Measurements from ENCODE around the gene SEC14L1.
"Not testable (repeated sequence)": the region's sequence is repeated elsewhere in the genome, so short reads cannot be mapped to it uniquely, and the experiment has no call there.

The SEC14L1 gene

GRCh38 chr17:77254951-77255825 lies 114.4 kb downstream of the SEC14L1 start:
- Histone ChIP-seq H3K4me1 (ENCODE audit: insufficient read depth, low read length) (0 out of 2 replicates have a peak, but pooled peaks cover 6% of the 10 kb centered on the region), H3K9ac (ENCODE audit: low read depth, low read length) (no peak overlapping the region; the same call in 1 of the 2 replicates), H3K9me3 (ENCODE audit: insufficient read depth, low read depth, low read length) (no peaks in the 10 kb centered on the region), H3K27me3 (ENCODE audit: insufficient read depth, low read length) (no peaks in the 10 kb centered on the region; the same call in 1 of the 2 replicates), H3K36me3 (ENCODE audit: insufficient read depth, low read depth, low read length) (no peaks in the 10 kb centered on the region), H3K4me3 (ENCODE audit: low read length) (no peak overlapping the region), H3K27ac (ENCODE audit: low read length) (no peak overlapping the region)

DNA sequence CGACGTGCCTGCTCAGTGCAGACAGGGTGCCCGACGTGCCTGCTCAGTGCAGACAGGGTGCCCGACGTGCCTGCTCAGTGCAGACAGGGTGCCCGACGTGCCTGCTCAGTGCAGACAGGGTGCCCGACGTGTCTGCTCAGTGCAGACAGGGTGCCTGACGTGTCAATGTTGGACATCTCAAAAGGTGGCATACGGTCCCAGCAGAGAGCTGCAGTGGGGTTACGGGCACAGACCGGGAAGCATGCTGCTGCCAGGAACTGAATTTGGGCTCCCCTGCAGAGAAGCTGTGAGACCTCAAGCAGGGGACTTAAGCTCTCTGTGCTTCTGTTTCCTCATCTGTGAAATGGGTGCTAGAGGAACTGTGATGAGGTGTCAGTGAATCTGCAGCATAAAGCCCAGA lies 115.2 kb downstream of the SEC14L1 start:
- H3K27me3 ChIP-seq (ENCODE audit: insufficient read depth, low read length); H3K9me3 ChIP-seq (ENCODE audit: insufficient read depth, low read depth, low read length); H3K4me3 ChIP-seq (ENCODE audit: low read length); H3K27ac ChIP-seq (ENCODE audit: low read length); H3K9ac ChIP-seq (ENCODE audit: low read depth, low read length); H3K4me1 ChIP-seq (ENCODE audit: insufficient read depth, low read length); H3K36me3 ChIP-seq (ENCODE audit: insufficient read depth, low read depth, low read length): not testable (repeated sequence)

DNA sequence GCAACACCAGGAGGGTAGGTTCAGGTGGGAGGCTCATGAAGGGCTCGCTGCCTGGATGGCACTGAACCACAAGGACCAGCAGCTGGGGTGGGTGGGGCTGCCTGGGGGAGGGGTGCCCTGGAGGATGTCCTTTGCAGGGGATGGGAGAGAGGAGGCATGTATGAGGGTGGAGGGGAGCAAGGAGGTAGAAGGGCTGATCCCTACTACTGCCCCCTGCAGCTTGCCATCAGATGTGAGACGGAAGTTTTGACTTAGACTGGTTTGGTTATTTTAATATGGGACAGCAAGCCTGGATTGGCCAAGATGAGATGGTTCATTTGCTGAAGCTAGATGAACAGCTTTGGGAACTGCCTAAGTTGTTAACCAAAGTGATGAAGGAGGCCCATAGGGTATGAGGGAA lies 115.9 kb downstream of the SEC14L1 start:
- no peak overlapping the region for H3K9ac ChIP-seq (ENCODE audit: low read depth, low read length)
- H3K27ac ChIP-seq (ENCODE audit: low read length) = no peak overlapping the region
- H3K36me3 ChIP-seq (ENCODE audit: insufficient read depth, low read depth, low read length) = no peaks in the 10 kb centered on the region
- H3K4me1 ChIP-seq (ENCODE audit: insufficient read depth, low read length) = peaks cover 6% of the 10 kb centered on the region; the same call in 1 of the 2 replicates
- no peaks in the 10 kb centered on the region for H3K9me3 ChIP-seq (ENCODE audit: insufficient read depth, low read depth, low read length)
- no peaks in the 10 kb centered on the region; the same call in 1 of the 2 replicates for H3K27me3 ChIP-seq (ENCODE audit: insufficient read depth, low read length)
- no peak overlapping the region for H3K4me3 ChIP-seq (ENCODE audit: low read length)

DNA sequence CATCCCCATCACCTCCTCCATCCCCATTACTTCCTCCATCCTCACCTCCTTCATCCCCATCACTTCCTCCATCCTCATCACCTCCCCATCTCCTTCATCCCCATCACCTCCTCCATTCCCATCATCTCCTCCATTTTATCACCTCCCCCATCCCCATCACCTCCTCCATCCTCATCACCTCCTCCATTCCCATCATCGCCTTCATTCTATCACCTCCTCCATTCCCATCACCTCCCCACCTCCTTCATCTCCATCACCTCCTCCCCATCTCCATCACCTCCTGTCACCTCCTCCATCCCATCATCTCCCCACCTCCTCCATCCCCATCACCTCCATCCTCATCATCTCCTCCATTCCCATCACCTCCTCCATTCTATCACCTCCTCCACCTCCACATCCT lies 116.4 kb downstream of the SEC14L1 start:
- Histone ChIP-seq H3K9ac (ENCODE audit: low read depth, low read length) (no peak overlapping the region), H3K4me3 (ENCODE audit: low read length) (no peak overlapping the region), H3K27ac (ENCODE audit: low read length) (no peak overlapping the region), H3K27me3 (ENCODE audit: insufficient read depth, low read length) (no peaks in the 10 kb centered on the region; the same call in 1 of the 2 replicates), H3K36me3 (ENCODE audit: insufficient read depth, low read depth, low read length) (no peaks in the 10 kb centered on the region), H3K9me3 (ENCODE audit: insufficient read depth, low read depth, low read length) (no peaks in the 10 kb centered on the region), H3K4me1 (ENCODE audit: insufficient read depth, low read length) (peaks cover 6% of the 10 kb centered on the region; the same call in 1 of the 2 replicates)

GRCh38 chr17:77257596-77258458 lies 117.1 kb downstream of the SEC14L1 start:
- Histone ChIP-seq H3K36me3 (ENCODE audit: insufficient read depth, low read depth, low read length) (no peaks in the 10 kb centered on the region), H3K9ac (ENCODE audit: low read depth, low read length) (no peak overlapping the region), H3K9me3 (ENCODE audit: insufficient read depth, low read depth, low read length) (no peaks in the 10 kb centered on the region), H3K27me3 (ENCODE audit: insufficient read depth, low read length) (no peaks in the 10 kb centered on the region; the same call in 1 of the 2 replicates), H3K4me3 (ENCODE audit: low read length) (no peak overlapping the region), H3K27ac (ENCODE audit: low read length) (no peak overlapping the region), H3K4me1 (ENCODE audit: insufficient read depth, low read length) (peaks cover 6% of the 10 kb centered on the region; the same call in 1 of the 2 replicates)

- Histone ChIP-seq H3K27ac (ENCODE audit: low read length) (no peak overlapping the region), H3K4me3 (ENCODE audit: low read length) (no peak overlapping the region), H3K4me1 (ENCODE audit: insufficient read depth, low read length) (peaks cover 6% of the 10 kb centered on the region; the same call in 1 of the 2 replicates), H3K9ac (ENCODE audit: low read depth, low read length) (no peak overlapping the region), H3K27me3 (ENCODE audit: insufficient read depth, low read length) (no peaks in the 10 kb centered on the region; the same call in 1 of the 2 replicates), H3K36me3 (ENCODE audit: insufficient read depth, low read depth, low read length) (no peaks in the 10 kb centered on the region), H3K9me3 (ENCODE audit: insufficient read depth, low read depth, low read length) (no peaks in the 10 kb centered on the region)
Observed at GRCh38 chr17:77258638-77259037, 117.9 kb downstream of the SEC14L1 start.

GRCh38 chr17:77264617-77265230 lies 124.0 kb downstream of the SEC14L1 start:
- H3K9ac ChIP-seq (ENCODE audit: low read depth, low read length) = no peak overlapping the region; the same call in 1 of the 2 replicates

GRCh38 chr17:77266213-77266612 lies 125.4 kb downstream of the SEC14L1 start:
- Histone ChIP-seq H3K4me3 (ENCODE audit: low read length) (no peak overlapping the region), H3K27me3 (ENCODE audit: insufficient read depth, low read length) (no peaks in the 10 kb centered on the region), H3K9ac (ENCODE audit: low read depth, low read length) (no peak overlapping the region), H3K36me3 (ENCODE audit: insufficient read depth, low read depth, low read length) (no peaks in the 10 kb centered on the region), H3K9me3 (ENCODE audit: insufficient read depth, low read depth, low read length) (no peaks in the 10 kb centered on the region), H3K27ac (ENCODE audit: low read length) (no peak overlapping the region), H3K4me1 (ENCODE audit: insufficient read depth, low read length) (peaks cover 12% of the 10 kb centered on the region)

More at GRCh38 chr17:77264617-77265230, 124.0 kb downstream of the SEC14L1 start:
- Histone ChIP-seq H3K4me1 (ENCODE audit: insufficient read depth, low read length) (peaks cover 12% of the 10 kb centered on the region), H3K4me3 (ENCODE audit: low read length) (no peak overlapping the region), H3K36me3 (ENCODE audit: insufficient read depth, low read depth, low read length) (no peaks in the 10 kb centered on the region), H3K9me3 (ENCODE audit: insufficient read depth, low read depth, low read length) (no peaks in the 10 kb centered on the region), H3K27me3 (ENCODE audit: insufficient read depth, low read length) (no peaks in the 10 kb centered on the region), H3K27ac (ENCODE audit: low read length) (no peak overlapping the region)
